OCI-LY7 (cell line): ENCODE data around the gene PCID2.

Source experiments
- CTCF ChIP-seq: fragments of 200-600 bp; sonication (generic); conservative IDR thresholded peaks from 2 replicates; pipeline ENCODE4 v1.5.1; 2014; ENCODE audit warnings: mild to moderate bottlenecking, antibody characterized with exemption, low read length, moderate library complexity, mixed read lengths
- EZH2phosphoT487 ChIP-seq: fragments of 200-600 bp; sonication (generic); IDR thresholded peaks from 2 replicates; pipeline ENCODE4 v1.6.1; 2018; ENCODE audit warnings: low read depth, borderline replicate concordance, mild to moderate bottlenecking, mixed run types, antibody characterized with exemption, low read length, moderate library complexity, mixed read lengths

- TF ChIP-seq EZH2phosphoT487, result no peak
- no peak for TF ChIP-seq CTCF
Measured at GRCh38 chr13:113139577-113139976, 68.9 kb downstream of the PCID2 start.
